Hippocampal formation (tissue), 2 donors: ENCODE results near the gene XYLB.
A peak's percentile ranks its signal among the peaks of the same experiment; 100 is the strongest.

Source experiments
- DNase-seq, 2 donors: peaks; one replicate each; lab custom pipeline; 2025; lab: John Stamatoyannopoulos, UW

The XYLB gene

GRCh38 chr3:38454884-38455638, 108.5 kb downstream of the XYLB start:
- peak; percentile 24 to 44 for DNase-seq

- DNase-seq = no peak
These were observed 109.2 kb downstream of the XYLB start for GRCh38 chr3:38455639-38456430.

- DNase-seq = no peak
These were observed 110.8 kb downstream of the XYLB start for GRCh38 chr3:38457111-38458003.

GRCh38 chr3:38458796-38459498, 112.4 kb downstream of the XYLB start:
- DNase-seq = no peak

- DNase-seq = no peak
These were observed 113.0 kb downstream of the XYLB start for GRCh38 chr3:38459499-38460048.

GRCh38 chr3:38460377-38461270, 114.0 kb downstream of the XYLB start:
- DNase-seq = no peak
